ENCODE data around the gene SUN5. TPM values are rescaled to one million over a fixed set of nuclear protein-coding genes. Genes with fewer than 3 reads are reported as not detected.

SUN5 gene
- total RNA-seq, 1 experiment from 2014 or later: not detected

DNA sequence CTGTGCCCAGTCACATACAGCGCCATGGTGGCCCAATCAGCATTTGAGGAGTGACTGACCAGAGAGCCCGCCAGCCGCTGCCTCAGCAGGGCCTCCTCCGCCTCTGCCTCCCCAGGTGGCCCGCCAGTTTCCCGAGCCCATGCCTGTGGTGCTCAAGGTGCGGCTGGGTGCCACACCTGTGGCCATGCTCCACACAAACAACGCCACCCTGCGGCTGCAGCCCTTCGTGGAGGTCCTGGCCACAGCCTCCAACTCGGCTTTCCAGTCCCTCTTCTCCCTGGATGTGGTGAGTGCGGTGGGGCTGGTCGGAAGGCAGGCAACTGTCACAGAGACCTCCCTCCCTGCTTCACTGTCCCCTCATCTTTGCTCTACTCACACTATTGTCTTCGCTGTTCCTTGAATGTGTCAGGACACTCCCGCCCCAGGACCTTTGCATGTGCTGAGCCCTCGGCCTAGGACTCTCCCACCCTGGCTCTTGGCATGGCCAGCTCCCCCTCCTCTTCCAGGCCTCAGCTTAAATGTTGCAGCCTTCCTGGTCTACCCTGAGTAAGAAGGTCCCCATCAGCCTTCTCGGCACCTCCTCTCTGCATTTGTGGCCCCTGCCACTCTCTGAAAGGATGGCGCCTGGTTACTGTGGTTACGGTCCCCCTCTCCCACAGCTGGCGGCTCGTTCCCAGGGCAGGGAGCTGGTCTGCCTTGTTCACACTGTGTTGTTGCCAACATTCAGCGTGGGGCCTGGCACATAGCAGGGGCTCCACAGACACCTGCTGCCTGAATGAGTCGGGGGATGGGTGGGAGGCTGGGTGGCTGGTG, 15.4 kb upstream of the SUN5 start:
- Mint-ChIP-seq H3K4me3 (no peak overlapping the region), H3K36me3 (no peaks in the 10 kb centered on the region), H3K9me3 (no peaks in the 10 kb centered on the region), H3K27ac (no peak overlapping the region), H3K4me1 (peaks cover 5% of the 10 kb centered on the region; the same call in 1 of the 2 replicates), H3K27me3 (ENCODE audit: low read depth) (no peaks in the 10 kb centered on the region)
- TF ChIP-seq ATF2 (CRISPR knock-in tag; IDR thresholded peaks at IDR 0.05; ENCODE audit: borderline replicate concordance, low read depth) (no peak), NFATC4 (CRISPR knock-in tag; IDR thresholded peaks at IDR 0.05) (no peak), OVOL2 (CRISPR knock-in tag; IDR thresholded peaks at IDR 0.05; ENCODE audit: borderline replicate concordance) (no peak), ZNF416 (CRISPR knock-in tag; IDR thresholded peaks at IDR 0.05) (no peak), PRDM15 (CRISPR knock-in tag; IDR thresholded peaks at IDR 0.05) (no peak), CREM (CRISPR knock-in tag; IDR thresholded peaks at IDR 0.05) (no peak)
- TF ChIP-seq, protein P1, sequence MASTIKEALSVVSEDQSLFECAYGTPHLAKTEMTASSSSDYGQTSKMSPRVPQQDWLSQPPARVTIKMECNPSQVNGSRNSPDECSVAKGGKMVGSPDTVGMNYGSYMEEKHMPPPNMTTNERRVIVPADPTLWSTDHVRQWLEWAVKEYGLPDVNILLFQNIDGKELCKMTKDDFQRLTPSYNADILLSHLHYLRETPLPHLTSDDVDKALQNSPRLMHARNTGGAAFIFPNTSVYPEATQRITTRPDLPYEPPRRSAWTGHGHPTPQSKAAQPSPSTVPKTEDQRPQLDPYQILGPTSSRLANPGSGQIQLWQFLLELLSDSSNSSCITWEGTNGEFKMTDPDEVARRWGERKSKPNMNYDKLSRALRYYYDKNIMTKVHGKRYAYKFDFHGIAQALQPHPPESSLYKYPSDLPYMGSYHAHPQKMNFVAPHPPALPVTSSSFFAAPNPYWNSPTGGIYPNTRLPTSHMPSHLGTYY (CRISPR knock-in tag; IDR thresholded peaks at IDR 0.05): no peak
- TF ChIP-seq, protein P2, sequence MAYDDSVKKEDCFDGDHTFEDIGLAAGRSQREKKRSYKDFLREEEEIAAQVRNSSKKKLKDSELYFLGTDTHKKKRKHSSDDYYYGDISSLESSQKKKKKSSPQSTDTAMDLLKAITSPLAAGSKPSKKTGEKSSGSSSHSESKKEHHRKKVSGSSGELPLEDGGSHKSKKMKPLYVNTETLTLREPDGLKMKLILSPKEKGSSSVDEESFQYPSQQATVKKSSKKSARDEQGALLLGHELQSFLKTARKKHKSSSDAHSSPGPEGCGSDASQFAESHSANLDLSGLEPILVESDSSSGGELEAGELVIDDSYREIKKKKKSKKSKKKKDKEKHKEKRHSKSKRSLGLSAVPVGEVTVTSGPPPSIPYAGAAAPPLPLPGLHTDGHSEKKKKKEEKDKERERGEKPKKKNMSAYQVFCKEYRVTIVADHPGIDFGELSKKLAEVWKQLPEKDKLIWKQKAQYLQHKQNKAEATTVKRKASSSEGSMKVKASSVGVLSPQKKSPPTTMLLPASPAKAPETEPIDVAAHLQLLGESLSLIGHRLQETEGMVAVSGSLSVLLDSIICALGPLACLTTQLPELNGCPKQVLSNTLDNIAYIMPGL (CRISPR knock-in tag; IDR thresholded peaks at IDR 0.05): no peak
- TF ChIP-seq, protein P3, sequence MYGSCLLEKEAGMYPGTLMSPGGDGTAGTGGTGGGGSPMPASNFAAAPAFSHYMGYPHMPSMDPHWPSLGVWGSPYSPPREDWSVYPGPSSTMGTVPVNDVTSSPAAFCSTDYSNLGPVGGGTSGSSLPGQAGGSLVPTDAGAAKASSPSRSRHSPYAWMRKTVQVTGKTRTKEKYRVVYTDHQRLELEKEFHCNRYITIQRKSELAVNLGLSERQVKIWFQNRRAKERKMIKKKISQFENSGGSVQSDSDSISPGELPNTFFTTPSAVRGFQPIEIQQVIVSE (CRISPR knock-in tag; IDR thresholded peaks at IDR 0.05; ENCODE audit: borderline replicate concordance): no peak
- DNase-seq (ENCODE audit: low spot score): no peak
- ATAC-seq: no peak
- POLR2A ChIA-PET: no interaction called here
- CTCF ChIA-PET: interaction anchor here (1.1 kb wide), 1 partner anchor 24 kb away, joined by 4 read pairs; no protein-coding TSS in a partner anchor

DNA sequence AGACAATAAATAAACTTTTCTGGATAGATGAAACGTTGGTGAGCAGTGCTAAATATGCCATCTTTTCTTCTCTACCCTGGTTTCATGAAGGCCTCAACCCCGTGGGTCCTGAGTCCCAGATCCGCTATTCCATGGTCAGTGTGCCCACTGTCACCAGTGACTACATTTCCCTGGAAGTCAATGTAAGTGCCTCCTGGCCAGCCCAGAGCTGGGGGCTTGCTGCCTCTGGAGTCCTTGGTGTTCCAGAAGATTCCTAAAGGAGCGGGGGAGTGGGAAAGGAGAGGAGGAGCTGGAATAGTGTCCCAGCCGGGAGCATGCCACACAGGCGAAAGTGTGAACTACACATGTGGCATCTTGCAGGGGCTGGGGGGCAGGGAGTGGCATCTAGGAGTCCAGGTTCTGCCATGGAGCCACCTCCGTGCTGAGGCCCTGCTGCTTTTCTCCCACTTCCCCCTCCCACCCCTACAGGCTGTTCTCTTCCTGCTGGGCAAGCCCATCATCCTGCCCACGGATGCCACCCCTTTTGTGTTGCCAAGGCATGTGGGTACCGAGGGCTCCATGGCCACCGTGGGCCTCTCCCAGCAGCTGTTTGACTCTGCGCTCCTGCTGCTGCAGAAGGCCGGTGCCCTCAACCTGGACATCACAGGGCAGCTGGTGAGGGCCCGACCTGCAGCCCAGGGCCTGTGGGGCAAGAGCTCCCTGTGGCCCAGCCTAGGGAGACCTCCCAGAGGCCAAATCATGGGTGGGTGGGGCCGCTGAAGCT, 14.1 kb upstream of the SUN5 start:
- ChIA-PET CTCF (interaction anchor here (1.0 to 5.6 kb wide), 5 partner anchors 13 to 112 kb away, joined by 3 to 34 read pairs (median 4); partner anchors contain the start of gene SUN5), POLR2A (no interaction called here)
- peaks cover 9% of the 10 kb centered on the region; the same call in 1 of the 2 replicates for H3K4me1 Mint-ChIP-seq
- H3K36me3 Mint-ChIP-seq: no peaks in the 10 kb centered on the region
- no peak for TF ChIP-seq ZNF263 (CRISPR knock-in tag; IDR thresholded peaks at IDR 0.05; ENCODE audit: low read depth)
- TF ChIP-seq, protein P3 (CRISPR knock-in tag; IDR thresholded peaks at IDR 0.05; ENCODE audit: borderline replicate concordance): no peak
- TF ChIP-seq NR1H2 (CRISPR knock-in tag; IDR thresholded peaks at IDR 0.05): no peak
- no peak for TF ChIP-seq PRDM15 (CRISPR knock-in tag; IDR thresholded peaks at IDR 0.05)
- TF ChIP-seq ZNF416 (CRISPR knock-in tag; IDR thresholded peaks at IDR 0.05): no peak
- TF ChIP-seq FOXP1 (CRISPR knock-in tag; IDR thresholded peaks at IDR 0.05; ENCODE audit: borderline replicate concordance): no peak
- TF ChIP-seq ZNF396 (CRISPR knock-in tag; IDR thresholded peaks at IDR 0.05; ENCODE audit: borderline replicate concordance): no peak
- no peak for TF ChIP-seq IRF2 (CRISPR knock-in tag; IDR thresholded peaks at IDR 0.05; ENCODE audit: borderline replicate concordance, low read depth)
- DNase-seq (ENCODE audit: low spot score) (no peak), ATAC-seq (no peak)
- no peak overlapping the region for H3K4me3 Mint-ChIP-seq
- no peaks in the 10 kb centered on the region for H3K9me3 Mint-ChIP-seq
- no peak overlapping the region for H3K27ac Mint-ChIP-seq
- H3K27me3 Mint-ChIP-seq (ENCODE audit: low read depth): no peaks in the 10 kb centered on the region
